ENCODE measurements around the gene CLK3. TPM values are rescaled to one million over a fixed set of nuclear protein-coding genes. Genes with fewer than 3 reads are reported as not detected.
"Not testable (repeated sequence)": the region's sequence is repeated elsewhere in the genome, so short reads cannot be mapped to it uniquely, and the experiment has no call there.

The CLK3 gene
- total RNA-seq, 2 experiments from 2014 or later = 102 to 103 TPM

- no peaks in the 10 kb centered on the region for H3K9me3 Mint-ChIP-seq
- H3K36me3 Mint-ChIP-seq = peaks cover 31% of the 10 kb centered on the region
- no peak overlapping the region for H3K4me3 Mint-ChIP-seq
- DNase-seq = no peak
- no peaks in the 10 kb centered on the region for H3K27me3 Mint-ChIP-seq
- peaks cover 44% of the 10 kb centered on the region for H3K4me1 Mint-ChIP-seq
- H3K27ac Mint-ChIP-seq = peak overlapping the region; percentile 58
Observed at GRCh38 chr15:74624020-74624602, 8.5 kb downstream of the CLK3 start.

GRCh38 chr15:74625693-74626092 is 10.1 kb downstream of the CLK3 start:
- H3K4me1 Mint-ChIP-seq = peaks cover 35% of the 10 kb centered on the region

GRCh38 chr15:74626336-74626735 is 10.7 kb downstream of the CLK3 start:
- H3K9me3 Mint-ChIP-seq = no peaks in the 10 kb centered on the region
- peaks cover 26% of the 10 kb centered on the region for H3K36me3 Mint-ChIP-seq
- no peaks in the 10 kb centered on the region for H3K27me3 Mint-ChIP-seq
- no peak for DNase-seq
- H3K27ac Mint-ChIP-seq = peak overlapping the region; percentile 65
- no peak overlapping the region for H3K4me3 Mint-ChIP-seq
- peaks cover 30% of the 10 kb centered on the region for H3K4me1 Mint-ChIP-seq

More at GRCh38 chr15:74625693-74626092, 10.1 kb downstream of the CLK3 start:
- Mint-ChIP-seq H3K27ac (peak overlapping the region; percentile 65), H3K36me3 (peaks cover 31% of the 10 kb centered on the region), H3K9me3 (no peaks in the 10 kb centered on the region), H3K4me3 (no peak overlapping the region), H3K27me3 (no peaks in the 10 kb centered on the region)
- no peak for DNase-seq

- H3K36me3 Mint-ChIP-seq = peaks cover 22% of the 10 kb centered on the region
- DNase-seq = no peak
- no peaks in the 10 kb centered on the region for H3K9me3 Mint-ChIP-seq
- peak overlapping the region; percentile 65 for H3K27ac Mint-ChIP-seq
- H3K4me3 Mint-ChIP-seq = no peak overlapping the region
- H3K4me1 Mint-ChIP-seq = peaks cover 29% of the 10 kb centered on the region
- H3K27me3 Mint-ChIP-seq = no peaks in the 10 kb centered on the region
Observed at GRCh38 chr15:74626752-74627692, 11.4 kb downstream of the CLK3 start.

GRCh38 chr15:74627766-74628165 is 12.1 kb downstream of the CLK3 start:
- Mint-ChIP-seq H3K36me3 (peaks cover 21% of the 10 kb centered on the region), H3K9me3 (no peaks in the 10 kb centered on the region), H3K27ac (peak overlapping the region; percentile 65), H3K4me3 (no peak overlapping the region), H3K27me3 (no peaks in the 10 kb centered on the region), H3K4me1 (peaks cover 29% of the 10 kb centered on the region)
- DNase-seq = no peak

- peaks cover 29% of the 10 kb centered on the region for H3K4me1 Mint-ChIP-seq
- H3K27me3 Mint-ChIP-seq = no peaks in the 10 kb centered on the region
- H3K4me3 Mint-ChIP-seq = no peak overlapping the region
- peak overlapping the region; percentile 65 for H3K27ac Mint-ChIP-seq
- DNase-seq = no peak
- peaks cover 18% of the 10 kb centered on the region for H3K36me3 Mint-ChIP-seq
- no peaks in the 10 kb centered on the region for H3K9me3 Mint-ChIP-seq
Observed at GRCh38 chr15:74628199-74628598, 12.6 kb downstream of the CLK3 start.

GRCh38 chr15:74628949-74629348 is 13.3 kb downstream of the CLK3 start:
- Mint-ChIP-seq H3K36me3 (peaks cover 16% of the 10 kb centered on the region), H3K27me3 (no peaks in the 10 kb centered on the region), H3K27ac (peak overlapping the region; percentile 73), H3K4me3 (no peak overlapping the region), H3K9me3 (no peaks in the 10 kb centered on the region), H3K4me1 (peaks cover 29% of the 10 kb centered on the region)
- DNase-seq = no peak

GRCh38 chr15:74629696-74630095 is 14.1 kb downstream of the CLK3 start:
- not testable (repeated sequence) for H3K9me3 Mint-ChIP-seq, H3K27ac Mint-ChIP-seq, DNase-seq, H3K4me3 Mint-ChIP-seq, H3K27me3 Mint-ChIP-seq
- Mint-ChIP-seq H3K4me1 (peaks cover 26% of the 10 kb centered on the region), H3K36me3 (peaks cover 18% of the 10 kb centered on the region)

- H3K4me1 Mint-ChIP-seq = peaks cover 24% of the 10 kb centered on the region
- H3K27ac Mint-ChIP-seq = peak overlapping the region; percentile 41
- no peaks in the 10 kb centered on the region for H3K9me3 Mint-ChIP-seq
- no peak for DNase-seq
- no peak overlapping the region for H3K4me3 Mint-ChIP-seq
- H3K36me3 Mint-ChIP-seq = peaks cover 18% of the 10 kb centered on the region
- no peaks in the 10 kb centered on the region for H3K27me3 Mint-ChIP-seq
Observed at GRCh38 chr15:74630284-74631086, 14.8 kb downstream of the CLK3 start.

GRCh38 chr15:74631087-74631385 is 15.4 kb downstream of the CLK3 start:
- peak overlapping the region; percentile 10 for H3K27ac Mint-ChIP-seq

GRCh38 chr15:74631408-74631807 is 15.8 kb downstream of the CLK3 start:
- Mint-ChIP-seq H3K9me3 (no peaks in the 10 kb centered on the region), H3K4me1 (peaks cover 15% of the 10 kb centered on the region), H3K4me3 (no peak overlapping the region), H3K27me3 (no peaks in the 10 kb centered on the region), H3K36me3 (peaks cover 14% of the 10 kb centered on the region), H3K27ac (peak overlapping the region; percentile 10)
- DNase-seq = no peak

More at GRCh38 chr15:74631087-74631385, 15.4 kb downstream of the CLK3 start:
- H3K9me3 Mint-ChIP-seq = no peaks in the 10 kb centered on the region
- H3K4me3 Mint-ChIP-seq = no peak overlapping the region
- peaks cover 19% of the 10 kb centered on the region for H3K4me1 Mint-ChIP-seq
- no peak for DNase-seq
- H3K36me3 Mint-ChIP-seq = peaks cover 14% of the 10 kb centered on the region
- no peaks in the 10 kb centered on the region for H3K27me3 Mint-ChIP-seq

GRCh38 chr15:74631935-74632560 is 16.4 kb downstream of the CLK3 start:
- peaks cover 14% of the 10 kb centered on the region for H3K36me3 Mint-ChIP-seq
- no peaks in the 10 kb centered on the region for H3K9me3 Mint-ChIP-seq
- DNase-seq = peak; percentile 61
- no peaks in the 10 kb centered on the region for H3K27me3 Mint-ChIP-seq
- peaks cover 11% of the 10 kb centered on the region for H3K4me1 Mint-ChIP-seq
- H3K27ac Mint-ChIP-seq = peak overlapping the region; percentile 8
- H3K4me3 Mint-ChIP-seq = no peak overlapping the region

- Mint-ChIP-seq H3K36me3 (peaks cover 11% of the 10 kb centered on the region), H3K27me3 (no peaks in the 10 kb centered on the region), H3K27ac (no peak overlapping the region), H3K4me1 (peaks cover 6% of the 10 kb centered on the region), H3K9me3 (no peaks in the 10 kb centered on the region), H3K4me3 (no peak overlapping the region)
- DNase-seq = no peak
Observed at GRCh38 chr15:74632601-74633000, 17.0 kb downstream of the CLK3 start.

GRCh38 chr15:74633781-74634180 is 18.1 kb downstream of the CLK3 start:
- Mint-ChIP-seq H3K9me3 (no peaks in the 10 kb centered on the region), H3K4me3 (no peak overlapping the region), H3K27me3 (no peaks in the 10 kb centered on the region), H3K36me3 (peaks cover 12% of the 10 kb centered on the region), H3K4me1 (peaks cover 2% of the 10 kb centered on the region), H3K27ac (no peak overlapping the region)
- no peak for DNase-seq

GRCh38 chr15:74635228-74635627 is 19.6 kb downstream of the CLK3 start:
- Mint-ChIP-seq H3K4me3 (no peak overlapping the region), H3K27ac (no peak overlapping the region), H3K36me3 (peaks cover 16% of the 10 kb centered on the region), H3K9me3 (no peaks in the 10 kb centered on the region), H3K4me1 (peaks cover 2% of the 10 kb centered on the region), H3K27me3 (no peaks in the 10 kb centered on the region)
- DNase-seq = peak; percentile 71
